ENCODE data around the gene OR10A6. TPM values are rescaled to one million over a fixed set of nuclear protein-coding genes. Genes with fewer than 3 reads are reported as not detected.

The OR10A6 gene, protein sequence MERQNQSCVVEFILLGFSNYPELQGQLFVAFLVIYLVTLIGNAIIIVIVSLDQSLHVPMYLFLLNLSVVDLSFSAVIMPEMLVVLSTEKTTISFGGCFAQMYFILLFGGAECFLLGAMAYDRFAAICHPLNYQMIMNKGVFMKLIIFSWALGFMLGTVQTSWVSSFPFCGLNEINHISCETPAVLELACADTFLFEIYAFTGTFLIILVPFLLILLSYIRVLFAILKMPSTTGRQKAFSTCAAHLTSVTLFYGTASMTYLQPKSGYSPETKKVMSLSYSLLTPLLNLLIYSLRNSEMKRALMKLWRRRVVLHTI
- total RNA-seq (not detected in 2 replicates), polyA plus RNA-seq (not detected in 2 replicates), polyA minus RNA-seq (not detected in 2 replicates)
- total RNA-seq (2013) = not detected

DNA sequence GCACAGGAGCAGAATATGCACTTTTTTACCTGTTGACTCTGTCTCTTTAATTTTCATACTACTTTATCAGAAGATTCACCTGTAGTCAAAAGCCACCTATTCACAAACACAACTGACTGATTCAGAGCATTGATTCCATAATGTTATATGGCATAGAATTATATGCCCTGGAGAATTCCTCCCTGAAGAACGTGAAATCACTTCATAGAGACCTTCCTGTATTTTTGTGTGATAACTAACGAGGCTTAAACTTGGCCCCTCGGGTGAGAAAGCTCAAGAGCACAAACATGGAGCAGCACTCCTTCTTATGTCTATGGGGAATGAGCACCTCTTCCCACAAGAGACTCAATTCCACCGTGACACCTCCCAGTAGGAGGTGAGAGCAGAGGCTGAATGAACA lies at the start of gene OR10A6:
OR10A6 (minus strand) TSS at position 101 of the 400 bp plus-strand sequence. CDS start 2,606 bp downstream, outside the sequence.
- H3K9me3 Mint-ChIP-seq (ENCODE audit: insufficient read depth) = no peaks in the 10 kb centered on the region
- Histone ChIP-seq H3K79me2 (ENCODE audit: control insufficient read depth, insufficient read depth, low read length) (no peaks in the 10 kb centered on the region), H3K27me3 (replicated peaks in 1 of 4; ENCODE audit: control extremely low read depth in 1 of 4, control insufficient read depth in 3 of 4, insufficient read depth in 4 of 4, low read length in 3 of 4) (peaks cover 0 to 14% (median under 1%) of the 10 kb centered on the region in 4 experiments), H4K20me1 (ENCODE audit: control insufficient read depth, insufficient read depth, low read length, poor library complexity, severe bottlenecking) (no peaks in the 10 kb centered on the region), H3K4me3 (ENCODE audit: control extremely low read depth in 1 of 5, extremely low read depth in 1 of 5, insufficient read depth in 1 of 5, low read depth in 2 of 5, low read length in 4 of 5) (no peak within 1 kb of the TSS), H3K9ac (ENCODE audit: low read length) (no peak within 1 kb of the TSS), H3K9me3 (ENCODE audit: control extremely low read depth in 1 of 3, control insufficient read depth in 2 of 3, insufficient read depth in 1 of 3, low read length in 2 of 3) (peaks cover 0 to 1% (median 0%) of the 10 kb centered on the region in 3 donors), H3K4me1 (ENCODE audit: control insufficient read depth in 2 of 2, insufficient read depth in 2 of 2, low read length in 2 of 2) (no peaks in the 10 kb centered on the region), H3K27ac (ENCODE audit: low read length in 2 of 2) (no peak within 1 kb of the TSS), H3K4me2 (replicated peaks; ENCODE audit: low read depth, low read length, poor library complexity, severe bottlenecking) (no peak within 1 kb of the TSS), H2AFZ (ENCODE audit: insufficient read depth, low read depth, low read length, poor library complexity, severe bottlenecking) (no peak within 1 kb of the TSS), H3K36me3 (replicated peaks in 1 of 2; ENCODE audit: control extremely low read depth in 1 of 2, control insufficient read depth in 1 of 2, extremely low read depth in 1 of 2, insufficient read depth in 2 of 2, low read length in 1 of 2) (no peaks in the 10 kb centered on the region)
- intact Hi-C loops (cut with micrococcal nuclease) = no loop called here
- no peak for ATAC-seq (ENCODE audit: low read depth)
- no peak within 1 kb of the TSS for H3K4me3 Mint-ChIP-seq
- TF ChIP-seq, protein P1, sequence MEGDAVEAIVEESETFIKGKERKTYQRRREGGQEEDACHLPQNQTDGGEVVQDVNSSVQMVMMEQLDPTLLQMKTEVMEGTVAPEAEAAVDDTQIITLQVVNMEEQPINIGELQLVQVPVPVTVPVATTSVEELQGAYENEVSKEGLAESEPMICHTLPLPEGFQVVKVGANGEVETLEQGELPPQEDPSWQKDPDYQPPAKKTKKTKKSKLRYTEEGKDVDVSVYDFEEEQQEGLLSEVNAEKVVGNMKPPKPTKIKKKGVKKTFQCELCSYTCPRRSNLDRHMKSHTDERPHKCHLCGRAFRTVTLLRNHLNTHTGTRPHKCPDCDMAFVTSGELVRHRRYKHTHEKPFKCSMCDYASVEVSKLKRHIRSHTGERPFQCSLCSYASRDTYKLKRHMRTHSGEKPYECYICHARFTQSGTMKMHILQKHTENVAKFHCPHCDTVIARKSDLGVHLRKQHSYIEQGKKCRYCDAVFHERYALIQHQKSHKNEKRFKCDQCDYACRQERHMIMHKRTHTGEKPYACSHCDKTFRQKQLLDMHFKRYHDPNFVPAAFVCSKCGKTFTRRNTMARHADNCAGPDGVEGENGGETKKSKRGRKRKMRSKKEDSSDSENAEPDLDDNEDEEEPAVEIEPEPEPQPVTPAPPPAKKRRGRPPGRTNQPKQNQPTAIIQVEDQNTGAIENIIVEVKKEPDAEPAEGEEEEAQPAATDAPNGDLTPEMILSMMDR (IDR thresholded peaks at IDR 0.05) = no peak
- TF ChIP-seq EZH2 (IDR thresholded peaks at IDR 0.05; ENCODE audit: borderline replicate concordance, insufficient read depth, low read depth, low read length, poor library complexity, severe bottlenecking) = no peak
- 77% methylated on average over 2 of the region's 4 CpGs for WGBS (ENCODE audit: insufficient coverage)
- peaks cover 33% of the 10 kb centered on the region for H3K27me3 Mint-ChIP-seq
- no peak within 1 kb of the TSS for H3K27ac Mint-ChIP-seq
- ChIA-PET CTCF (no interaction called here), POLR2A (no interaction called here)
- no peak for DNase-seq
- peaks cover 6% of the 10 kb centered on the region for H3K4me1 Mint-ChIP-seq
